ENCODE data around the gene ARSB.

Gene ARSB

GRCh38 chr5:78927657-78928282 lies 57.3 kb downstream of the ARSB start:
- Histone ChIP-seq H3K4me3 (ENCODE audit: low read depth, low read length) (no peak overlapping the region), H3K27me3 (ENCODE audit: control insufficient read depth, insufficient read depth, low read length) (no peaks in the 10 kb centered on the region), H3K4me1 (ENCODE audit: control insufficient read depth, insufficient read depth, low read length) (peaks cover 11% of the 10 kb centered on the region), H3K9ac (ENCODE audit: low read depth, low read length) (no peak overlapping the region), H3K36me3 (ENCODE audit: control insufficient read depth, insufficient read depth, low read length) (no peaks in the 10 kb centered on the region), H3K9me3 (ENCODE audit: control insufficient read depth, insufficient read depth, low read length) (no peaks in the 10 kb centered on the region)

GRCh38 chr5:78926252-78926651 lies 58.9 kb downstream of the ARSB start:
- Histone ChIP-seq H3K36me3 (ENCODE audit: control insufficient read depth, insufficient read depth, low read length) (no peaks in the 10 kb centered on the region), H3K4me1 (ENCODE audit: control insufficient read depth, insufficient read depth, low read length) (peaks cover 11% of the 10 kb centered on the region), H3K9me3 (ENCODE audit: control insufficient read depth, insufficient read depth, low read length) (no peaks in the 10 kb centered on the region), H3K27me3 (ENCODE audit: control insufficient read depth, insufficient read depth, low read length) (no peaks in the 10 kb centered on the region), H3K9ac (ENCODE audit: low read depth, low read length) (no peak overlapping the region), H3K4me3 (ENCODE audit: low read depth, low read length) (no peak overlapping the region)

GRCh38 chr5:78925129-78925876 lies 59.8 kb downstream of the ARSB start:
- H3K4me1 ChIP-seq (ENCODE audit: control insufficient read depth, insufficient read depth, low read length), result peaks cover 11% of the 10 kb centered on the region
- no peaks in the 10 kb centered on the region for H3K36me3 ChIP-seq (ENCODE audit: control insufficient read depth, insufficient read depth, low read length)
- H3K9me3 ChIP-seq (ENCODE audit: control insufficient read depth, insufficient read depth, low read length), result no peaks in the 10 kb centered on the region
- H3K27me3 ChIP-seq (ENCODE audit: control insufficient read depth, insufficient read depth, low read length), result no peaks in the 10 kb centered on the region
- no peak overlapping the region for H3K4me3 ChIP-seq (ENCODE audit: low read depth, low read length)
- H3K9ac ChIP-seq (ENCODE audit: low read depth, low read length), result no peak overlapping the region

GRCh38 chr5:78923622-78923970 lies 61.5 kb downstream of the ARSB start:
- Histone ChIP-seq H3K36me3 (ENCODE audit: control insufficient read depth, insufficient read depth, low read length) (no peaks in the 10 kb centered on the region), H3K4me3 (ENCODE audit: low read depth, low read length) (no peak overlapping the region), H3K4me1 (ENCODE audit: control insufficient read depth, insufficient read depth, low read length) (peaks cover 11% of the 10 kb centered on the region), H3K9me3 (ENCODE audit: control insufficient read depth, insufficient read depth, low read length) (no peaks in the 10 kb centered on the region), H3K27me3 (ENCODE audit: control insufficient read depth, insufficient read depth, low read length) (no peaks in the 10 kb centered on the region), H3K9ac (ENCODE audit: low read depth, low read length) (no peak overlapping the region)

- Histone ChIP-seq H3K36me3 (ENCODE audit: control insufficient read depth, insufficient read depth, low read length) (no peaks in the 10 kb centered on the region), H3K9ac (ENCODE audit: low read depth, low read length) (no peak overlapping the region), H3K4me1 (ENCODE audit: control insufficient read depth, insufficient read depth, low read length) (peaks cover 11% of the 10 kb centered on the region), H3K27me3 (ENCODE audit: control insufficient read depth, insufficient read depth, low read length) (no peaks in the 10 kb centered on the region), H3K9me3 (ENCODE audit: control insufficient read depth, insufficient read depth, low read length) (no peaks in the 10 kb centered on the region), H3K4me3 (ENCODE audit: low read depth, low read length) (no peak overlapping the region)
These were observed 62.1 kb downstream of the ARSB start for GRCh38 chr5:78922879-78923621.

- no peaks in the 10 kb centered on the region for H3K4me1 ChIP-seq (ENCODE audit: control insufficient read depth, insufficient read depth, low read length)
- no peaks in the 10 kb centered on the region for H3K27me3 ChIP-seq (ENCODE audit: control insufficient read depth, insufficient read depth, low read length)
- H3K9ac ChIP-seq (ENCODE audit: low read depth, low read length), result no peak overlapping the region
- no peak overlapping the region for H3K4me3 ChIP-seq (ENCODE audit: low read depth, low read length)
- no peaks in the 10 kb centered on the region for H3K36me3 ChIP-seq (ENCODE audit: control insufficient read depth, insufficient read depth, low read length)
- H3K9me3 ChIP-seq (ENCODE audit: control insufficient read depth, insufficient read depth, low read length), result no peaks in the 10 kb centered on the region
These were observed 64.5 kb downstream of the ARSB start for GRCh38 chr5:78920604-78921003.

- H3K9me3 ChIP-seq (ENCODE audit: control insufficient read depth, insufficient read depth, low read length), result no peaks in the 10 kb centered on the region
- no peak overlapping the region for H3K9ac ChIP-seq (ENCODE audit: low read depth, low read length)
- H3K4me3 ChIP-seq (ENCODE audit: low read depth, low read length), result no peak overlapping the region
- no peaks in the 10 kb centered on the region for H3K36me3 ChIP-seq (ENCODE audit: control insufficient read depth, insufficient read depth, low read length)
- no peaks in the 10 kb centered on the region for H3K27me3 ChIP-seq (ENCODE audit: control insufficient read depth, insufficient read depth, low read length)
- no peaks in the 10 kb centered on the region for H3K4me1 ChIP-seq (ENCODE audit: control insufficient read depth, insufficient read depth, low read length)
These were observed 65.3 kb downstream of the ARSB start for GRCh38 chr5:78919796-78920195.

GRCh38 chr5:78916044-78916443 lies 69.1 kb downstream of the ARSB start:
- Histone ChIP-seq H3K9ac (ENCODE audit: low read depth, low read length) (no peak overlapping the region), H3K4me3 (ENCODE audit: low read depth, low read length) (no peak overlapping the region), H3K36me3 (ENCODE audit: control insufficient read depth, insufficient read depth, low read length) (no peaks in the 10 kb centered on the region), H3K27me3 (ENCODE audit: control insufficient read depth, insufficient read depth, low read length) (no peaks in the 10 kb centered on the region), H3K4me1 (ENCODE audit: control insufficient read depth, insufficient read depth, low read length) (no peaks in the 10 kb centered on the region), H3K9me3 (ENCODE audit: control insufficient read depth, insufficient read depth, low read length) (no peaks in the 10 kb centered on the region)

- Histone ChIP-seq H3K4me3 (ENCODE audit: low read depth, low read length) (no peak overlapping the region), H3K36me3 (ENCODE audit: control insufficient read depth, insufficient read depth, low read length) (no peaks in the 10 kb centered on the region), H3K27me3 (ENCODE audit: control insufficient read depth, insufficient read depth, low read length) (no peaks in the 10 kb centered on the region), H3K4me1 (ENCODE audit: control insufficient read depth, insufficient read depth, low read length) (no peaks in the 10 kb centered on the region), H3K9ac (ENCODE audit: low read depth, low read length) (no peak overlapping the region), H3K9me3 (ENCODE audit: control insufficient read depth, insufficient read depth, low read length) (no peaks in the 10 kb centered on the region)
These were observed 69.9 kb downstream of the ARSB start for GRCh38 chr5:78915170-78915569.

GRCh38 chr5:78912811-78913210 lies 72.3 kb downstream of the ARSB start:
- Histone ChIP-seq H3K4me1 (ENCODE audit: control insufficient read depth, insufficient read depth, low read length) (peaks cover 6% of the 10 kb centered on the region), H3K9me3 (ENCODE audit: control insufficient read depth, insufficient read depth, low read length) (no peaks in the 10 kb centered on the region), H3K4me3 (ENCODE audit: low read depth, low read length) (no peak overlapping the region)

GRCh38 chr5:78912085-78912771 lies 72.9 kb downstream of the ARSB start:
- Histone ChIP-seq H3K4me1 (ENCODE audit: control insufficient read depth, insufficient read depth, low read length) (peaks cover 8% of the 10 kb centered on the region), H3K9ac (ENCODE audit: low read depth, low read length) (no peak overlapping the region), H3K4me3 (ENCODE audit: low read depth, low read length) (no peak overlapping the region), H3K27me3 (ENCODE audit: control insufficient read depth, insufficient read depth, low read length) (no peaks in the 10 kb centered on the region), H3K36me3 (ENCODE audit: control insufficient read depth, insufficient read depth, low read length) (no peaks in the 10 kb centered on the region), H3K9me3 (ENCODE audit: control insufficient read depth, insufficient read depth, low read length) (no peaks in the 10 kb centered on the region)

More at GRCh38 chr5:78912811-78913210, 72.3 kb downstream of the ARSB start:
- Histone ChIP-seq H3K27me3 (ENCODE audit: control insufficient read depth, insufficient read depth, low read length) (no peaks in the 10 kb centered on the region), H3K9ac (ENCODE audit: low read depth, low read length) (no peak overlapping the region), H3K36me3 (ENCODE audit: control insufficient read depth, insufficient read depth, low read length) (no peaks in the 10 kb centered on the region)

Measured in iPS-15b (cell line).